ENCODE measurements around the gene C18orf54.
"Not testable (repeated sequence)": the region's sequence is repeated elsewhere in the genome, so short reads cannot be mapped to it uniquely, and the experiment has no call there.

DNA sequence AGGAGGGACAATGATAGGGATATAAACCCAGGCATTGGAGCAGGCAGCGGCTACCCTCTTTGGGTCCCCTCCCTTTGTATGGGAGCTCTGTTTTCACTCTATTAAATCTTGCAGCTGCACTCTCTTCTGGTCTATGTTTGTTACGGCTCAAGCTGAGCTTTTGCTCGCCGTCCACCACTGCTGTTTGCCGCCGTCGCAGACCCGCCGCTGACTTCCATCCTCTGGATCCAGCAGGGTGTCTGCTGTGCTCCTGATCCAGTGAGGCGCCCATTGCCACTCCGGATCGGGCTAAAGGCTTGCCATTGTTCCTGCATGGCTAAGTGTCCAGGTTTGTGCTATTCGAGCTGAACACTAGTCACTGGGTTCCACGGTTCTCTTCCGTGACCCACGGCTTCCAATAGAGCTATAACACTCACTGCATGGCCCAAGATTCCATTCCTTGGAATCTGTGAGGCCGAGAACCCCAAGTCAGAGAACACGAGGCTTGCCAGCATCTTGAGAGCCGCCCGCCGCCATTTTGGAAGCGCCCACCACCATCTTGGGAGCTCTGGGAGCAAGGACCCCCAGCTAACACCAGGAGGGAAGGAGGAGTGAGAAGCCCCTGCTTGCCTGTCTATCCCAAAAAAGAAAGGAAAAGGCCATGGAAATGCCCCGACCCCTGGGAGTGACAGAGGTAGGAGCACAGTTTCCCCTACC lies 29.2 kb downstream of the C18orf54 start:
- TF ChIP-seq FOXK2 (IDR thresholded peaks at IDR 0.05); FOXM1 (IDR thresholded peaks at IDR 0.05; ENCODE audit: borderline replicate concordance); L3MBTL2 (conservative IDR thresholded peaks at IDR 0.05); SUZ12 (IDR thresholded peaks at IDR 0.05); FOXA1 (IDR thresholded peaks at IDR 0.05): not testable (repeated sequence)
